Natural killer cell (primary cell): ENCODE measurements around the gene B3GNT3. TPM values are rescaled to one million over a fixed set of nuclear protein-coding genes. Genes with fewer than 3 reads are reported as not detected.
A peak's percentile ranks its signal among the peaks of the same experiment; 100 is the strongest.

Experiments used
- ATAC-seq, 3 donors: fragments of 150-1000 bp in 2 of 3; fragments of 200-7000 bp in 1 of 3; cut with Tn5 transposase; 1 replicate in 1 of 3; 2 replicates in 2 of 3; pipeline ENCODE4 v1.10.0; 2021; ENCODE audit warnings: mild to moderate bottlenecking in 2 of 3, moderate library complexity in 2 of 3
- DNase-seq, 2 donors: peaks; one replicate each; pipeline versions ENCODE4 v3.0.0 to v3.0.0-alpha.2; 2013 to 2021; ENCODE audit warnings: mixed read lengths in 1 of 2
- H3K27ac ChIP-seq: one replicate; pipeline ENCODE4 v1.5.1; 2013; ENCODE audit warnings: mild to moderate bottlenecking, low read length
- H3K27me3 ChIP-seq: one replicate; pipeline ENCODE4 v1.6.1; 2013; ENCODE audit warnings: low read length; ENCODE audit not compliant: control insufficient read depth, insufficient read depth
- H3K36me3 ChIP-seq: one replicate; pipeline ENCODE4 v1.6.1; 2013; ENCODE audit warnings: low read length; ENCODE audit not compliant: control insufficient read depth, insufficient read depth
- H3K4me1 ChIP-seq: one replicate; pipeline ENCODE4 v1.6.1; 2013; ENCODE audit warnings: low read length; ENCODE audit not compliant: control insufficient read depth, insufficient read depth
- H3K4me3 ChIP-seq: one replicate; pipeline ENCODE4 v1.5.1; 2013; ENCODE audit warnings: low read length
- H3K9me3 ChIP-seq: one replicate; pipeline ENCODE4 v1.6.1; 2013; ENCODE audit warnings: low read length; ENCODE audit not compliant: control insufficient read depth, insufficient read depth
- H3K27ac Mint-ChIP-seq, 2 donors: one replicate each; pipeline ENCODE4 v1.8.0; 2022; ENCODE audit warnings: mild to moderate bottlenecking in 2 of 2, mixed read lengths in 2 of 2, moderate library complexity in 1 of 2
- H3K27me3 Mint-ChIP-seq, 2 donors: one replicate each; pipeline ENCODE4 v1.8.0; 2022; ENCODE audit warnings: low read depth in 2 of 2, mixed read lengths in 2 of 2
- H3K36me3 Mint-ChIP-seq: one replicate; pipeline ENCODE4 v1.8.0; 2022; ENCODE audit warnings: mixed read lengths
- H3K4me1 Mint-ChIP-seq, 2 donors: one replicate each; pipeline ENCODE4 v1.8.0; 2022; ENCODE audit warnings: mixed read lengths in 2 of 2
- H3K4me3 Mint-ChIP-seq: one replicate; pipeline ENCODE4 v1.8.0; 2022; ENCODE audit warnings: mild to moderate bottlenecking, moderate library complexity, mixed read lengths
- H3K9me3 Mint-ChIP-seq, 2 donors: one replicate each; pipeline ENCODE4 v1.8.0; 2022; ENCODE audit warnings: mixed read lengths in 2 of 2
- WGBS: methylation state at CpG from one replicate; pipeline ENCODE4 v1.1.7; 2013; ENCODE audit warnings: missing lambda C conversion rate; ENCODE audit not compliant: insufficient coverage; 5-methylcytosine and 5-hydroxymethylcytosine counted together
- intact Hi-C: fragments of 100-400 bp; cut with micrococcal nuclease; formaldehyde crosslinking; loops from one replicate; pipeline ENCODE4 v1.14.2; 2022
- total RNA-seq, 4 donors: library from RNA; stranded (reverse); fragments of 120-200 nt in 1 of 4; gene quantifications; one replicate each; pipeline versions ENCODE4 v1.2.3 to v1.2.4, GENCODE V29; 2013 to 2022
- TF ChIP-seq, protein P1 (sequence below): fragments of 200-600 bp; IDR thresholded peaks from one replicate; pipeline ENCODE4 v1.8.0; 2022; ENCODE audit warnings: antibody characterized with exemption

The B3GNT3 gene
- total RNA-seq, 3 donors from 2014 or later (not counting 1 experiment from before 2014, with no cell fraction given), result not detected

DNA sequence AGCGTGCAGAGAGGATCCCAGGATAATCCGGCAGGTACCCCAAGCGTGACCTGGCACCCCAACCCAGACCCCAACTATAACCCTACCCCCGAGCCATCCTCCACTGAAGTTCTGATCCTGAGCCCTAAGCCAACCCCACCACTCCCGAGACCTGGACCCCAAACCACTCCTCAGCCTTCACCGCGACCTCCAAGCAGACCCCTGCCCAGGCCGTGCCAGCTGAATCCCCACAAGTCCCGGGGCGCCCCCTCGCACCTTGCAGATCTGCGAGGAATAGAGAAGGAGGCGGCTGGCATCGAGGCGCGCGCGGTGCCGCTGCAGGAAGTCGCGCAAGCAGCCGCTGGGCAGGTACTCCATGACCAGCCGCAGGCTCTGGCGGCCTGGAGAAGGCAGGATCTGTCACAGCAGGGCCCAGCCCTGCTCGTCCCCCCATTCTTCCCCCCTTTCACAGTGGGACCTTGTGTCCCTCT, 36.5 kb downstream of the B3GNT3 start:
- DNase-seq (no peak), ATAC-seq (no peak)
- intact Hi-C loops, result no loop called here
- peaks cover 6 to 24% of the 10 kb centered on the region in 2 donors for H3K4me1 Mint-ChIP-seq
- H3K4me3 ChIP-seq, result no peak overlapping the region
- 98% methylated on average over 25 of the region's 25 CpGs for WGBS
- no peaks in the 10 kb centered on the region for H3K27me3 ChIP-seq
- no peak overlapping the region for H3K27ac Mint-ChIP-seq
- no peaks in the 10 kb centered on the region for H3K4me1 ChIP-seq
- peaks cover 4% of the 10 kb centered on the region for H3K36me3 Mint-ChIP-seq
- H3K9me3 ChIP-seq, result no peaks in the 10 kb centered on the region
- H3K9me3 Mint-ChIP-seq, result no peaks in the 10 kb centered on the region
- peaks cover 71% of the 10 kb centered on the region for H3K36me3 ChIP-seq
- no peaks in the 10 kb centered on the region for H3K27me3 Mint-ChIP-seq
- TF ChIP-seq, protein P1, sequence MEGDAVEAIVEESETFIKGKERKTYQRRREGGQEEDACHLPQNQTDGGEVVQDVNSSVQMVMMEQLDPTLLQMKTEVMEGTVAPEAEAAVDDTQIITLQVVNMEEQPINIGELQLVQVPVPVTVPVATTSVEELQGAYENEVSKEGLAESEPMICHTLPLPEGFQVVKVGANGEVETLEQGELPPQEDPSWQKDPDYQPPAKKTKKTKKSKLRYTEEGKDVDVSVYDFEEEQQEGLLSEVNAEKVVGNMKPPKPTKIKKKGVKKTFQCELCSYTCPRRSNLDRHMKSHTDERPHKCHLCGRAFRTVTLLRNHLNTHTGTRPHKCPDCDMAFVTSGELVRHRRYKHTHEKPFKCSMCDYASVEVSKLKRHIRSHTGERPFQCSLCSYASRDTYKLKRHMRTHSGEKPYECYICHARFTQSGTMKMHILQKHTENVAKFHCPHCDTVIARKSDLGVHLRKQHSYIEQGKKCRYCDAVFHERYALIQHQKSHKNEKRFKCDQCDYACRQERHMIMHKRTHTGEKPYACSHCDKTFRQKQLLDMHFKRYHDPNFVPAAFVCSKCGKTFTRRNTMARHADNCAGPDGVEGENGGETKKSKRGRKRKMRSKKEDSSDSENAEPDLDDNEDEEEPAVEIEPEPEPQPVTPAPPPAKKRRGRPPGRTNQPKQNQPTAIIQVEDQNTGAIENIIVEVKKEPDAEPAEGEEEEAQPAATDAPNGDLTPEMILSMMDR, result no peak
- H3K27ac ChIP-seq, result no peak overlapping the region
- no peak overlapping the region for H3K4me3 Mint-ChIP-seq

DNA sequence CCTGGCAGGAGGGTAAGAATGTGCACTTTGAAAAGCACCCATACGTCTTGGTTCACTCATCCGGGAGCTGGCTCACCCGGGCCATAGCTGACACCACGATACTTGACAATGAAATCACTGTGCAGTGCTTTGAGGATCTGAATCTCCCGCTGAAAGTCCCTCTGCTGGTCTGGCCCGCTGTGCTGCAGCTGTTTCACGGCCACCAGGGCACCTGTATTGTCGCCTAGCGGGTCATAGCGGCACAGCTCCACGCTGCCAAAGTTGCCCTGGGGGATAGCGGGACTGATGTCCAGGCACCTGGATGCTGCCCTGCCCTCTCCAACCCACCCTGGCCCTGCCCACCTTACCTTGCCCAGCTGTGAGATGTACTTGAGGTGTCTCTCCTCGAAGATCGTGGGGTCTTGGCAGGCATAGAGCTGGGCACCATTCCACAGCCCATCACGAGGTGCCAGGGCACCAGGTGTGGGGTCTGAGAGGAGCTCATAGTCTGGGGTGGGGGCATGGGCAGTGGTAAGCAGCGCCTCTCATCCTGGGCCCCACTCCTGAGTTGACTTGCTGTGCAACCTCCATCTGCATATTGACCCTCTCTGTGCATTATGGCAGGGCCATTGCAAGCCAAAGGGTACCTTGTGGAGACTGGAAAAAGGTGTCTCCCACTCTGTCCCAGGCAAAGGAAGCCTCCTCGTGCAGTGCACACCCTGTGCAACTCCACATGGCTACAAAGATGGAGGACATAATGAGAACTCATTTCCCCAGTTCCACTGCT, 37.7 kb downstream of the B3GNT3 start:
- Mint-ChIP-seq H3K27ac (no peak overlapping the region), H3K36me3 (peaks cover 9% of the 10 kb centered on the region)
- TF ChIP-seq, protein P1, result no peak

DNA sequence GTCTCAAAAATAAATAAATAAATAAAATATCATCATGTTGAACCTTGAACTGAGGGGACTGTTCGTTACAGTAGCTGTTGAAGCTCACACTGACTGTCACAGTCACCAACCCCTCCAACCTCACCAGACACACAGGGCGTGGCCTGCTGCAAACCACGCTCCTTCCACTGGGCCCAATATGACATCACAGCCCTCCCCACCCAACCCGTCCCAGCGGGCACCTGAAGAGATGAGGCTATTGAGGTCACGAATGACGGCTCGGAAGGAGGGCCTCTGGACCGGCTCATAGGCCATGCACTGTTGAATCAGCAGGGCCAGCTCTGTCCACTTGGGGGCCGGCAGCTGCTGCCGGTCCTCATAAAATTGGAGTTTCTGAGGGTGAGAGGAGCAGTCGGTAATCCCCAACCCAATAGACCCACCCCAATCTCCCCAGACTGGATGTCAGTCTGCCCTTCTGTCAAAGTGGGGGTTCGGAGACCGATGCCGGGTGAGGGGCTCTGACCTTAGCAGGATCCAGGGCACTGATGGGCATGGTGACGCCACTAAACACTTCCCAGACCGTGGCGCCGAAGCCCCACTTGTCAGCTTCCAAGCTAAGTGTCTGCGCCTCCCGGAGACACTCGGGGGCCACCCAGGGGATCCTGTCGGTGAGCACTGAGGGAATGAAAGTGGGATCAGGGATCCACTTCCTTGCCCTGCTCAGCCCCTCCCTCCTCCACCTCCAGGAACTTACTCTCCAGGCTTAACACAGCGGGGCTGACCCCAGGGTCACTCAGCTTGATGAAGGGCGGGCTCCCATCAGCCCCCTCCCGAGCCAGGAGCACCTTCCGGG, 39.6 kb downstream of the B3GNT3 start:
- DNase-seq (no peak), ATAC-seq (peak in 2 of 3 donors; percentile 20 to 28)
- Mint-ChIP-seq H3K27ac (peak overlapping the region in 1 of 2 donors; percentile 66), H3K4me3 (no peak overlapping the region), H3K4me1 (peaks cover 6 to 21% of the 10 kb centered on the region in 2 donors), H3K27me3 (no peaks in the 10 kb centered on the region), H3K36me3 (peaks cover 14% of the 10 kb centered on the region), H3K9me3 (no peaks in the 10 kb centered on the region)
- H3K4me1 ChIP-seq, result no peaks in the 10 kb centered on the region
- peaks cover 82% of the 10 kb centered on the region for H3K36me3 ChIP-seq
- no peaks in the 10 kb centered on the region for H3K27me3 ChIP-seq
- WGBS, result 89% methylated on average over 24 of the region's 27 CpGs
- intact Hi-C loops, result no loop called here
- no peak overlapping the region for H3K4me3 ChIP-seq
- no peaks in the 10 kb centered on the region for H3K9me3 ChIP-seq
- TF ChIP-seq, protein P1, result no peak
- no peak overlapping the region for H3K27ac ChIP-seq

More for the DNA sequence above, 37.7 kb downstream of the B3GNT3 start:
- WGBS, result 97% methylated on average over 17 of the region's 17 CpGs
- no peaks in the 10 kb centered on the region for H3K9me3 Mint-ChIP-seq
- no peak for ATAC-seq
- DNase-seq, result no peak
- Histone ChIP-seq H3K27me3 (no peaks in the 10 kb centered on the region), H3K4me3 (no peak overlapping the region), H3K27ac (no peak overlapping the region), H3K9me3 (no peaks in the 10 kb centered on the region), H3K4me1 (no peaks in the 10 kb centered on the region), H3K36me3 (peaks cover 76% of the 10 kb centered on the region)
- intact Hi-C loops, result no loop called here
- peaks cover 6 to 27% of the 10 kb centered on the region in 2 donors for H3K4me1 Mint-ChIP-seq
- H3K27me3 Mint-ChIP-seq, result no peaks in the 10 kb centered on the region
- H3K4me3 Mint-ChIP-seq, result no peak overlapping the region
